ENCODE data around the gene DRC7. TPM values are rescaled to one million over a fixed set of nuclear protein-coding genes. Genes with fewer than 3 reads are reported as not detected.

Gene DRC7
- polyA plus RNA-seq, 1 donor (not counting 4 experiments of a cell fraction or from before 2014, with no cell fraction given), result not detected

DNA sequence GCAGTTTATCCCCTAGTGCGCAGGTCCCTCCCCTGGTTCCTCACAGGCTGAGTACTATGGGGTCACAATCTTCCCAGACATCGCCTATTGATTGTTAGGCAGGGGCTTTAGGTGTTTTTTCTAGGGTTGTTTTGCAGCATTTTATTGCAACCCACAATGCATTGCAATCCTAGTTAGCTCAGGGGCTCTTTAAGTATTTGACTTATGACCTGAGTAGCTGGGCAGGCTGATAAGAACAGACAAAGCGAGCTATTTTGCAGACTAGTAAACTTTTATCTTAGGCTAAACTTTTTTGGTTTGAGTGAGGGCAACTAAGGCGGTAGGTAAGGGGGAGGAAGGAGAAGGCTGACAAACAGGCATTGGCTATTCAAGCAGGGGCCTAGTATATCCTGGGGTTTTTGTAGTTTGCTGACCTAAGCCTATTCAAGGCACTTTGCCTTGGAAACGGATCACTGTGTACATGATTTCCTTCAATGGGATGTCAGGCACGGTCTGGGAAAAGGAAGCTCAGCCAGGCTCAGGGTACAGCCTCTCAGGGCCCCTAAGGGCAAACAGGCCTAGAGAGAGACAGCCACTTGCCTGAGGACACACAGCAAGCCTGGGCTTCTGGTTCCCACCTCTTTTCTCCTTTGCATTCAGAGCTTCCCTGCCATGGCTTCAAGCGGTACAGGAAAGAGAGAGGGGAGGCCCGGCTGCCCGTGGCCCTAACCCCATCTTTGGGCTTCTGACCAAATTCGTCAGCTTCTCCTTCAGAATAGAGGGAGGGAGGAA, 6.4 kb downstream of the DRC7 start:
- dilution Hi-C loops (cut with MboI; ENCODE audit: extremely low pct_ligation_motif_present, low sequenced_read_pairs), result no loop called here
- no peak overlapping the region for H3K9ac ChIP-seq (ENCODE audit: control insufficient read depth, extremely low read depth, insufficient read depth, low read length)
- no peaks in the 10 kb centered on the region for H3K27me3 ChIP-seq (ENCODE audit: control insufficient read depth, extremely low read depth, insufficient read depth, low read length)
- H3K4me2 ChIP-seq (ENCODE audit: control insufficient read depth, extremely low read depth, insufficient read depth, low read depth, low read length), result no peak overlapping the region
- H3K4me3 ChIP-seq (ENCODE audit: control insufficient read depth in 2 of 3, extremely low read depth in 1 of 3, insufficient read depth in 2 of 3, low read depth in 1 of 3, low read length in 3 of 3), result no peak overlapping the region
- no peak for DNase-seq (ENCODE audit: low read depth, low spot score)
- no peaks in the 10 kb centered on the region for H3K4me1 ChIP-seq (ENCODE audit: control insufficient read depth, extremely low read depth, insufficient read depth, low read length)
- no peaks in the 10 kb centered on the region for H4K20me1 ChIP-seq (ENCODE audit: control insufficient read depth, extremely low read depth, insufficient read depth, low read length)
- H3K9me1 ChIP-seq (ENCODE audit: control insufficient read depth, extremely low read depth, insufficient read depth, low read length), result no peaks in the 10 kb centered on the region
- no peak for FAIRE-seq
- no peaks in the 10 kb centered on the region for H3K36me3 ChIP-seq (ENCODE audit: control insufficient read depth in 2 of 2, extremely low read depth in 1 of 2, insufficient read depth in 2 of 2, low read length in 2 of 2)
- TF ChIP-seq EZH2 (IDR thresholded peaks at IDR 0.05; ENCODE audit: low read length), result no peak
- TF ChIP-seq, protein P1, sequence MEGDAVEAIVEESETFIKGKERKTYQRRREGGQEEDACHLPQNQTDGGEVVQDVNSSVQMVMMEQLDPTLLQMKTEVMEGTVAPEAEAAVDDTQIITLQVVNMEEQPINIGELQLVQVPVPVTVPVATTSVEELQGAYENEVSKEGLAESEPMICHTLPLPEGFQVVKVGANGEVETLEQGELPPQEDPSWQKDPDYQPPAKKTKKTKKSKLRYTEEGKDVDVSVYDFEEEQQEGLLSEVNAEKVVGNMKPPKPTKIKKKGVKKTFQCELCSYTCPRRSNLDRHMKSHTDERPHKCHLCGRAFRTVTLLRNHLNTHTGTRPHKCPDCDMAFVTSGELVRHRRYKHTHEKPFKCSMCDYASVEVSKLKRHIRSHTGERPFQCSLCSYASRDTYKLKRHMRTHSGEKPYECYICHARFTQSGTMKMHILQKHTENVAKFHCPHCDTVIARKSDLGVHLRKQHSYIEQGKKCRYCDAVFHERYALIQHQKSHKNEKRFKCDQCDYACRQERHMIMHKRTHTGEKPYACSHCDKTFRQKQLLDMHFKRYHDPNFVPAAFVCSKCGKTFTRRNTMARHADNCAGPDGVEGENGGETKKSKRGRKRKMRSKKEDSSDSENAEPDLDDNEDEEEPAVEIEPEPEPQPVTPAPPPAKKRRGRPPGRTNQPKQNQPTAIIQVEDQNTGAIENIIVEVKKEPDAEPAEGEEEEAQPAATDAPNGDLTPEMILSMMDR (optimal IDR thresholded peaks at IDR 0.05 in 1 of 3, IDR thresholded peaks at IDR 0.05 in 1 of 3, conservative IDR thresholded peaks at IDR 0.05 in 1 of 3; ENCODE audit: extremely low read depth in 1 of 3, insufficient read depth in 2 of 3, low read length in 3 of 3), result no peak
- H2AFZ ChIP-seq (ENCODE audit: control insufficient read depth, low read length), result no peak overlapping the region
- H3K9me3 ChIP-seq (ENCODE audit: control insufficient read depth, low read depth, low read length), result no peaks in the 10 kb centered on the region
- no peaks in the 10 kb centered on the region for H3K79me2 ChIP-seq (ENCODE audit: control insufficient read depth, insufficient read depth, low read length)
- no peak overlapping the region for H3K27ac ChIP-seq (ENCODE audit: control insufficient read depth, insufficient read depth, low read length)

DNA sequence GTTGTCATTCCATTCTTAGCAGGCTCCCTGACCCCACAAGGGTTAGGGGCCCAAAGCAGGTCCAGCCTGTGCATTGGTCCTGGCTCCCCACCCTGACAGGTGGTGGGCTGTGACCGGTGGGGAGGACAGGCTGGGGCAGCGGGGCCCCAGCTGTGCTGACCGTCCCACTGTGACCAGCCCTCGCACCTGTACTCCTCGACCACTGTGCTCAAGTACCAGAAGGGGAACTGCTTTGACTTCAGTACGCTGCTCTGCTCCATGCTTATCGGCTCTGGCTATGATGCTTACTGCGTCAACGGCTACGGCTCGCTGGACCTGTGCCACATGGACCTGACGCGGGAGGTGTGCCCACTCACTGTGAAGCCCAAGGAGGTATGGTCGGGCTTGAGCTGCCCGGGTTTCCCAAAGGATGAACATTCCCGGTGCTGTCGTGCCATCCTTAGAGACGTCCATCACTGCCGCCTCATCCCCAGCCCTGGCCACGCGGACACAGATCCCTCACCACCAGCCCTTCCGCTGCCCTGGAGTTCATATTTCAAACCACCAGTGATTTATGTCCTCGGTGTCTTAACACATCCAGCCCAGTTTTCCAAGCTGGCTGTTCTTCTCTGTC, 7.3 kb downstream of the DRC7 start:
- Histone ChIP-seq H2AFZ (ENCODE audit: control insufficient read depth, low read length) (no peak overlapping the region), H3K9me1 (ENCODE audit: control insufficient read depth, extremely low read depth, insufficient read depth, low read length) (no peaks in the 10 kb centered on the region), H4K20me1 (ENCODE audit: control insufficient read depth, extremely low read depth, insufficient read depth, low read length) (no peaks in the 10 kb centered on the region), H3K9me3 (ENCODE audit: control insufficient read depth, low read depth, low read length) (no peaks in the 10 kb centered on the region), H3K4me1 (ENCODE audit: control insufficient read depth, extremely low read depth, insufficient read depth, low read length) (no peaks in the 10 kb centered on the region), H3K9ac (ENCODE audit: control insufficient read depth, extremely low read depth, insufficient read depth, low read length) (no peak overlapping the region), H3K36me3 (ENCODE audit: control insufficient read depth in 2 of 2, extremely low read depth in 1 of 2, insufficient read depth in 2 of 2, low read length in 2 of 2) (no peaks in the 10 kb centered on the region), H3K27me3 (ENCODE audit: control insufficient read depth, extremely low read depth, insufficient read depth, low read length) (no peaks in the 10 kb centered on the region), H3K27ac (ENCODE audit: control insufficient read depth, insufficient read depth, low read length) (no peak overlapping the region), H3K4me3 (ENCODE audit: control insufficient read depth in 2 of 3, extremely low read depth in 1 of 3, insufficient read depth in 2 of 3, low read depth in 1 of 3, low read length in 3 of 3) (no peak overlapping the region), H3K79me2 (ENCODE audit: control insufficient read depth, insufficient read depth, low read length) (no peaks in the 10 kb centered on the region), H3K4me2 (ENCODE audit: control insufficient read depth, extremely low read depth, insufficient read depth, low read depth, low read length) (no peak overlapping the region)
- TF ChIP-seq, protein P1 (optimal IDR thresholded peaks at IDR 0.05 in 1 of 3, IDR thresholded peaks at IDR 0.05 in 1 of 3, conservative IDR thresholded peaks at IDR 0.05 in 1 of 3; ENCODE audit: extremely low read depth in 1 of 3, insufficient read depth in 2 of 3, low read length in 3 of 3), result no peak
- TF ChIP-seq EZH2 (IDR thresholded peaks at IDR 0.05; ENCODE audit: low read length), result no peak
- dilution Hi-C loops (cut with MboI; ENCODE audit: extremely low pct_ligation_motif_present, low sequenced_read_pairs), result no loop called here
- DNase-seq (ENCODE audit: low read depth, low spot score), result no peak
- FAIRE-seq, result no peak

Data from keratinocyte (primary cell).